K562 (cell line): Measurements from ENCODE around the gene DCPS. TPM values are rescaled to one million over a fixed set of nuclear protein-coding genes. Genes with fewer than 3 reads are reported as not detected.

Source experiments
- C11orf30 ChIP-seq: fragments of 450-650 bp; IDR thresholded peaks from 2 replicates; pipeline ENCODE4 v1.6.1; 2016; ENCODE audit warnings: low read depth, mild to moderate bottlenecking
- CAMTA2 ChIP-seq: fragments of 250-450 bp; sonication (Bioruptor Pico); conservative IDR thresholded peaks from 2 replicates; pipeline ENCODE4 v1.5.1; 2022
- EHMT2 ChIP-seq: fragments of 450-650 bp; IDR thresholded peaks from 2 replicates; pipeline ENCODE4 v1.6.1; 2018; ENCODE audit warnings: antibody characterized with exemption
- FOXJ3 ChIP-seq: sonication (generic); formaldehyde crosslinking; IDR thresholded peaks from 2 replicates; pipeline ENCODE4 v1.4.0; 2020; ENCODE audit warnings: mild to moderate bottlenecking, missing genetic modification reagents
- FUS ChIP-seq: fragments of 200-400 bp; formaldehyde crosslinking; optimal IDR thresholded peaks from 2 replicates; pipeline ENCODE3; 2017; ENCODE audit warnings: low read depth, low read length
- MTA3 ChIP-seq: fragments of 450-650 bp; formaldehyde crosslinking; IDR thresholded peaks from 2 replicates; pipeline ENCODE4 v1.6.1; 2017; ENCODE audit warnings: mild to moderate bottlenecking, borderline replicate concordance
- NCOR1 ChIP-seq: fragments of 450-650 bp; IDR thresholded peaks from 2 replicates; pipeline ENCODE4 v1.6.1; 2016; ENCODE audit warnings: mild to moderate bottlenecking, moderate library complexity
- POLR2AphosphoS5 ChIP-seq: IDR thresholded peaks from 2 replicates; pipeline ENCODE4 v1.6.1; 2011; ENCODE audit warnings: mild to moderate bottlenecking, low read depth, low read length, moderate library complexity; ENCODE audit not compliant: control insufficient read depth, insufficient read depth
- PPARD ChIP-seq: fragments of 250-450 bp; sonication (Bioruptor Pico); IDR thresholded peaks from 2 replicates; pipeline ENCODE4 v1.8.0; 2022; ENCODE audit warnings: inconsistent platforms, mild to moderate bottlenecking, moderate library complexity
- SIRT6 ChIP-seq: IDR thresholded peaks from one replicate; pipeline ENCODE4 v1.6.1; 2012; ENCODE audit warnings: low read depth, mild to moderate bottlenecking, control low read depth, inconsistent platforms, low read length, moderate library complexity
- ZC3H4 ChIP-seq: sonication (generic); formaldehyde crosslinking; IDR thresholded peaks from 2 replicates; pipeline ENCODE4 v1.9.0; 2021; ENCODE audit warnings: missing genetic modification reagents, borderline replicate concordance
- ZNF133 ChIP-seq: fragments of 250-450 bp; sonication (Bioruptor Pico); IDR thresholded peaks from 2 replicates; pipeline ENCODE4 v1.4.0; 2020; ENCODE audit warnings: mild to moderate bottlenecking
- ZNF316 ChIP-seq: fragments of 450-650 bp; IDR thresholded peaks from 2 replicates; pipeline ENCODE4 v1.6.1; 2016
- ZNF707 ChIP-seq: fragments of 250-450 bp; sonication (Bioruptor Pico); conservative IDR thresholded peaks from 2 replicates; pipeline ENCODE4 v1.8.0; 2022; ENCODE audit warnings: inconsistent platforms, mild to moderate bottlenecking, moderate library complexity
- ZNF79 ChIP-seq: fragments of 250-450 bp; sonication (Bioruptor Pico); IDR thresholded peaks from 2 replicates; pipeline ENCODE4 v1.4.0; 2020; ENCODE audit warnings: low read depth, mild to moderate bottlenecking, moderate library complexity
- polyA plus RNA-seq, 8 experiments: library from polyadenylated mRNA; depleted of rRNA in 4 of 8; stranded (reverse) in 5 of 8; unstranded in 3 of 8; fragments of >200 nt; fragmentation: Nextera tagmentation in 2 of 8; fragmentation: Illumina TruSeq in 1 of 8; extraction: Ambion mirVana in 2 of 8; extraction: Trizol in 1 of 8; gene quantifications; 2 replicates each; pipeline versions ENCODE4 v1.2.1 to v1.2.3, GENCODE V29; 2011 to 2014; ENCODE audit warnings: inconsistent platforms in 1 of 8, missing spikeins in 1 of 8
- total RNA-seq, 7 experiments: library from RNA; depleted of rRNA in 6 of 7; stranded (reverse); fragments of >200 nt in 6 of 7; fragmentation: Illumina TruSeq in 2 of 7; extraction: Trizol in 2 of 7; gene quantifications; 2 replicates each; pipeline versions ENCODE4 v1.2.1 to v1.2.3, GENCODE V29; 2011 to 2021; ENCODE audit warnings: low replicate concordance in 1 of 7
- TF ChIP-seq, protein P1 (sequence below): fragments of 450-650 bp; conservative IDR thresholded peaks from 2 replicates; pipeline ENCODE4 v1.6.1; 2016; ENCODE audit warnings: missing genetic modification characterization, low read depth, mild to moderate bottlenecking, control low read depth, missing compliant biosample characterization
- TF ChIP-seq, protein P2 (sequence below): fragments of 250-450 bp; sonication (Bioruptor Pico); IDR thresholded peaks from 2 replicates; pipeline ENCODE4 v1.4.0; 2020
- TF ChIP-seq, protein P3 (sequence below): fragments of 250-450 bp; sonication (Bioruptor Pico); IDR thresholded peaks from 2 replicates; pipeline ENCODE4 v1.4.0; 2020; ENCODE audit warnings: mild to moderate bottlenecking
- TF ChIP-seq, protein P4 (sequence below): sonication (generic); formaldehyde crosslinking; IDR thresholded peaks from 2 replicates; pipeline ENCODE4 v1.8.1; 2023; ENCODE audit warnings: mild to moderate bottlenecking, missing genetic modification reagents
- TF ChIP-seq, protein P5 (sequence below): fragments of 450-650 bp; IDR thresholded peaks from 2 replicates; pipeline ENCODE4 v1.6.1; 2018; ENCODE audit warnings: mild to moderate bottlenecking, low read depth; ENCODE audit not compliant: partially characterized antibody

DCPS gene
- total and polyA plus RNA-seq, 9 of the 15 experiments (the other 6 are each of a cell fraction or from before 2014, with no cell fraction given), result 8.7 to 38.1 (median 17.9) TPM

DNA sequence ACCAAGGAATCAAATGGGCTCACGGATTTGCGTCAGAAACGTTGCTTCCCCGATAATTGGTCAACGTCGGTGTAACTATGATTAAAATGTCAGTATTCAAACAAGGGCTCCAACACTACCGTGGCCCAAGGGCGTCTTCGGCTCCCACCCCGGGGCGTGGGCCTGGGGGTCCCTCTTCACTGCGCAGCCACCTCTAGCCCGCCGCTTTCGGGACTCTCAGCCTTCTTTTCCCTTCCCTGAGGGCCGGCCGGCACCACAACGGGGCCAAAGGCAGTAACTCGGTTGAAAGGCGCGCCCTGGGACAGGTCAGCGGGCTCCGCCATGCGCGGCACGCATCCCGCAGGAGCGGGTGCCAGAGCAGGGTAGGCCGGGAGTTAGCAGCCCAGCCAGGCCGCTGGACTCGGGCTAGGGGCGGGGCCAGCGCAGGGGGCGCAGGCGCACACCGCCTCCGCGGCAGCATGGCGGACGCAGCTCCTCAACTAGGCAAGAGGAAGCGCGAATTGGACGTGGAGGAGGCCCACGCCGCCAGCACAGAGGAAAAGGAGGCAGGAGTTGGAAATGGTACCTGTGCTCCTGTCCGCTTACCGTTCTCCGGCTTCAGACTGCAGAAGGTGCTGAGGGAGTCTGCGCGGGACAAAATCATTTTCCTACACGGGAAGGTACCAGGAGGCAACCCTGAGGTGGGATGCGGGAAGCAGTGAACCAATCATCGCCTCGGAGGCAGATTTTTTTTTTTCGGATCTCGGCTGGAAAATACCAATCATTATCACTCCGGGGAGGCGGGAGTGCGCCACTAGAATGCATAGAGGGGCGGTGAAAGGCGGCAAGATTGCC lies at the start of gene DCPS (continued):
- TF ChIP-seq PPARD (no peak), MTA3 (peak; percentile 81), NCOR1 (no peak), ZNF79 (CRISPR knock-in tag) (no peak), ZNF707 (CRISPR knock-in tag) (no peak; the same call in 1 of the 2 replicates), EHMT2 (no peak), POLR2AphosphoS5 (peak; percentile 83), ZNF316 (no peak), SIRT6 (no peak), ZNF133 (CRISPR knock-in tag) (no peak), FUS (peak; percentile 70), CAMTA2 (CRISPR knock-in tag) (0 out of 2 replicates have a peak, but pooled peaks have one; percentile 87), FOXJ3 (CRISPR knock-in tag) (no peak), C11orf30 (peak; percentile 79), ZC3H4 (no peak)
- TF ChIP-seq, protein P1, sequence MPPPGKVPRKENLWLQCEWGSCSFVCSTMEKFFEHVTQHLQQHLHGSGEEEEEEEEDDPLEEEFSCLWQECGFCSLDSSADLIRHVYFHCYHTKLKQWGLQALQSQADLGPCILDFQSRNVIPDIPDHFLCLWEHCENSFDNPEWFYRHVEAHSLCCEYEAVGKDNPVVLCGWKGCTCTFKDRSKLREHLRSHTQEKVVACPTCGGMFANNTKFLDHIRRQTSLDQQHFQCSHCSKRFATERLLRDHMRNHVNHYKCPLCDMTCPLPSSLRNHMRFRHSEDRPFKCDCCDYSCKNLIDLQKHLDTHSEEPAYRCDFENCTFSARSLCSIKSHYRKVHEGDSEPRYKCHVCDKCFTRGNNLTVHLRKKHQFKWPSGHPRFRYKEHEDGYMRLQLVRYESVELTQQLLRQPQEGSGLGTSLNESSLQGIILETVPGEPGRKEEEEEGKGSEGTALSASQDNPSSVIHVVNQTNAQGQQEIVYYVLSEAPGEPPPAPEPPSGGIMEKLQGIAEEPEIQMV (tag), result no peak
- TF ChIP-seq, protein P2, sequence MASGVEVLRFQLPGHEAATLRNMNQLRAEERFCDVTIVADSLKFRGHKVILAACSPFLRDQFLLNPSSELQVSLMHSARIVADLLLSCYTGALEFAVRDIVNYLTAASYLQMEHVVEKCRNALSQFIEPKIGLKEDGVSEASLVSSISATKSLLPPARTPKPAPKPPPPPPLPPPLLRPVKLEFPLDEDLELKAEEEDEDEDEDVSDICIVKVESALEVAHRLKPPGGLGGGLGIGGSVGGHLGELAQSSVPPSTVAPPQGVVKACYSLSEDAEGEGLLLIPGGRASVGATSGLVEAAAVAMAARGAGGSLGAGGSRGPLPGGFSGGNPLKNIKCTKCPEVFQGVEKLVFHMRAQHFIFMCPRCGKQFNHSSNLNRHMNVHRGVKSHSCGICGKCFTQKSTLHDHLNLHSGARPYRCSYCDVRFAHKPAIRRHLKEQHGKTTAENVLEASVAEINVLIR (CRISPR knock-in tag), result no peak
- TF ChIP-seq, protein P3, sequence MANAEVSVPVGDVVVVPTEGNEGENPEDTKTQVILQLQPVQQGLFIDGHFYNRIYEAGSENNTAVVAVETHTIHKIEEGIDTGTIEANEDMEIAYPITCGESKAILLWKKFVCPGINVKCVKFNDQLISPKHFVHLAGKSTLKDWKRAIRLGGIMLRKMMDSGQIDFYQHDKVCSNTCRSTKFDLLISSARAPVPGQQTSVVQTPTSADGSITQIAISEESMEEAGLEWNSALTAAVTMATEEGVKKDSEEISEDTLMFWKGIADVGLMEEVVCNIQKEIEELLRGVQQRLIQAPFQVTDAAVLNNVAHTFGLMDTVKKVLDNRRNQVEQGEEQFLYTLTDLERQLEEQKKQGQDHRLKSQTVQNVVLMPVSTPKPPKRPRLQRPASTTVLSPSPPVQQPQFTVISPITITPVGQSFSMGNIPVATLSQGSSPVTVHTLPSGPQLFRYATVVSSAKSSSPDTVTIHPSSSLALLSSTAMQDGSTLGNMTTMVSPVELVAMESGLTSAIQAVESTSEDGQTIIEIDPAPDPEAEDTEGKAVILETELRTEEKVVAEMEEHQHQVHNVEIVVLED, result no peak
- TF ChIP-seq, protein P4, sequence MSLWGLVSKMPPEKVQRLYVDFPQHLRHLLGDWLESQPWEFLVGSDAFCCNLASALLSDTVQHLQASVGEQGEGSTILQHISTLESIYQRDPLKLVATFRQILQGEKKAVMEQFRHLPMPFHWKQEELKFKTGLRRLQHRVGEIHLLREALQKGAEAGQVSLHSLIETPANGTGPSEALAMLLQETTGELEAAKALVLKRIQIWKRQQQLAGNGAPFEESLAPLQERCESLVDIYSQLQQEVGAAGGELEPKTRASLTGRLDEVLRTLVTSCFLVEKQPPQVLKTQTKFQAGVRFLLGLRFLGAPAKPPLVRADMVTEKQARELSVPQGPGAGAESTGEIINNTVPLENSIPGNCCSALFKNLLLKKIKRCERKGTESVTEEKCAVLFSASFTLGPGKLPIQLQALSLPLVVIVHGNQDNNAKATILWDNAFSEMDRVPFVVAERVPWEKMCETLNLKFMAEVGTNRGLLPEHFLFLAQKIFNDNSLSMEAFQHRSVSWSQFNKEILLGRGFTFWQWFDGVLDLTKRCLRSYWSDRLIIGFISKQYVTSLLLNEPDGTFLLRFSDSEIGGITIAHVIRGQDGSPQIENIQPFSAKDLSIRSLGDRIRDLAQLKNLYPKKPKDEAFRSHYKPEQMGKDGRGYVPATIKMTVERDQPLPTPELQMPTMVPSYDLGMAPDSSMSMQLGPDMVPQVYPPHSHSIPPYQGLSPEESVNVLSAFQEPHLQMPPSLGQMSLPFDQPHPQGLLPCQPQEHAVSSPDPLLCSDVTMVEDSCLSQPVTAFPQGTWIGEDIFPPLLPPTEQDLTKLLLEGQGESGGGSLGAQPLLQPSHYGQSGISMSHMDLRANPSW (CRISPR knock-in tag), result peak; percentile 82; the same call in 1 of the 2 replicates
- TF ChIP-seq, protein P5, sequence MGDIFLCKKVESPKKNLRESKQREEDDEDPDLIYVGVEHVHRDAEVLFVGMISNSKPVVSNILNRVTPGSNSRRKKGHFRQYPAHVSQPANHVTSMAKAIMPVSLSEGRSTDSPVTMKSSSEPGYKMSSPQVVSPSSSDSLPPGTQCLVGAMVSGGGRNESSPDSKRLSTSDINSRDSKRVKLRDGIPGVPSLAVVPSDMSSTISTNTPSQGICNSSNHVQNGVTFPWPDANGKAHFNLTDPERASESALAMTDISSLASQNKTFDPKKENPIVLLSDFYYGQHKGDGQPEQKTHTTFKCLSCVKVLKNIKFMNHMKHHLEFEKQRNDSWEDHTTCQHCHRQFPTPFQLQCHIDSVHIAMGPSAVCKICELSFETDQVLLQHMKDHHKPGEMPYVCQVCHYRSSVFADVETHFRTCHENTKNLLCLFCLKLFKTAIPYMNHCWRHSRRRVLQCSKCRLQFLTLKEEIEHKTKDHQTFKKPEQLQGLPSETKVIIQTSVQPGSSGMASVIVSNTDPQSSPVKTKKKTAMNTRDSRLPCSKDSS, result no peak
